Transverse colon (tissue), 4 donors: Measurements from ENCODE around the gene MORN3. TPM values are rescaled to one million over a fixed set of nuclear protein-coding genes. Genes with fewer than 3 reads are reported as not detected.
A peak's percentile ranks its signal among the peaks of the same experiment; 100 is the strongest.

Experiments
- DNase-seq: peaks from one replicate; pipeline ENCODE4 v3.0.0-alpha.2; 2019
- H3K27ac ChIP-seq, 4 donors: fragments of 200-600 bp; sonication (generic); 2 replicates each; pipeline ENCODE4 v1.5.1; 2016 to 2018; ENCODE audit warnings: inconsistent platforms in 4 of 4
- H3K27me3 ChIP-seq: fragments of 200-600 bp; sonication (generic); 2 replicates; pipeline ENCODE4 v1.5.1; 2017; ENCODE audit warnings: inconsistent platforms
- H3K36me3 ChIP-seq, 4 donors: fragments of 200-600 bp; sonication (generic); 2 replicates each; pipeline ENCODE4 v1.5.1; 2017 to 2019; ENCODE audit warnings: inconsistent platforms in 4 of 4
- H3K4me1 ChIP-seq, 4 donors: fragments of 200-600 bp; sonication (generic); 2 replicates each; pipeline ENCODE4 v1.5.1; 2017 to 2020; ENCODE audit warnings: inconsistent platforms in 4 of 4
- H3K4me3 ChIP-seq, 4 donors: fragments of 200-600 bp; sonication (generic); 1 replicate in 1 of 4; 2 replicates in 3 of 4; pipeline versions ENCODE4 v1.5.1 to v1.6.1; 2017 to 2019; ENCODE audit warnings: inconsistent platforms in 4 of 4
- H3K9me3 ChIP-seq, 2 donors: fragments of 200-600 bp; sonication (generic); 2 replicates each; pipeline ENCODE4 v1.5.1; 2017 to 2019; ENCODE audit warnings: inconsistent platforms in 2 of 2
- EP300 ChIP-seq: sonication (generic); formaldehyde crosslinking; IDR thresholded peaks from one replicate; pipeline ENCODE4 v1.6.1; 2017; ENCODE audit warnings: antibody characterized with exemption, low read depth
- POLR2A ChIP-seq: fragments of 450-650 bp; IDR thresholded peaks from one replicate; pipeline ENCODE4 v1.6.1; 2016; ENCODE audit warnings: antibody characterized with exemption, mild to moderate bottlenecking, moderate library complexity
- POLR2AphosphoS5 ChIP-seq, 3 donors: sonication (generic); formaldehyde crosslinking; IDR thresholded peaks; one replicate each; pipeline ENCODE4 v1.6.1; 2016; ENCODE audit warnings: antibody characterized with exemption in 3 of 3
- WGBS, 2 donors: methylation state at CpG; one replicate each; pipeline ENCODE4 v1.1.5; 2018; ENCODE audit warnings: low coverage in 1 of 2; 5-methylcytosine and 5-hydroxymethylcytosine counted together
- in situ Hi-C, 4 donors: fragments of 200-750 bp; cut with MboI; loops; one replicate each; pipeline versions ENCODE4 v1.15.0 to v1.15.1; 2017; ENCODE audit warnings: low sequenced_read_pairs in 3 of 4, low pct_ligation_motif_present in 1 of 4, low pct_unique_long_range_greater_than_20kb in 1 of 4
- intact Hi-C: fragments of 100-400 bp; cut with DNase I; formaldehyde crosslinking; loops from one replicate; pipeline ENCODE4 v1.15.1; 2023; ENCODE audit warnings: low total_unique reads
- total RNA-seq, 4 donors: library from RNA; depleted of rRNA; stranded (reverse); fragments of >200 nt; gene quantifications; one replicate each; pipeline ENCODE4 v1.1.0, GENCODE V29; 2016
- TF ChIP-seq, protein P1 (sequence below), 5 experiments: fragments of 200-600 bp in 3 of 5; fragments of 450-650 bp in 2 of 5; sonication (generic) in 3 of 5; IDR thresholded peaks; 1 replicate in 2 of 5; 2 replicates in 3 of 5; pipeline ENCODE4 v1.5.1; 2016 to 2017; ENCODE audit warnings: antibody characterized with exemption in 5 of 5, inconsistent platforms in 3 of 5, mild to moderate bottlenecking in 2 of 5, moderate library complexity in 1 of 5

The MORN3 gene
- total RNA-seq, 4 donors from 2014 or later, result 0.48 TPM; not detected in 3

DNA sequence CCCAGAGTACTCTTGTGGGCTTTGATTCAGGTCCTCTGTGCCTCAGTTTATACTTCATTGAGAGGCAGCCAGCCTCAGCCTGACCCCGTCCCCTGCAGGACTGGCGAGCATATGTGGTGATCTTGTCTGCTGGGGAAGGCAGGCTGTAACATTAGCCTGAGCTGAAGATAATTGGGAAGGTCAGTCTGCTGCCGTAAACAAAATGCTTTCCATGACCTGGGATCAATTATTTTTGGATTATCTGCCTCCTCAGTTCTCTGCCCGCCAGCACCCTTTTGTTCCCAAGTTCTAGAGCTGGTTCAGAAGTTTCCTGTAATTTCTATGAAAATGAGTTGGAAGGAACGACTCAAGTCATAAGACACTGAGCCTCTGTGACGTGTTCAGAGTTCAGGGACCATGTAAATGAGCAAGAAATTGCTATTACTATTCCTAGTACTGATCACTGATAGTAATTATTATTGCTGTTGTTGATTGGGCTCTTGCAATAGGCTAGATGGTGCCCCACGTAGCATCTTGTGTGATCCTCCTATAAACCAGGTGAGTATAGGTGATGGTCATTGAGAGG is 38.6 kb downstream of the MORN3 start:
- Histone ChIP-seq H3K4me3 (no peak overlapping the region), H3K9me3 (no peaks in the 10 kb centered on the region), H3K4me1 (peaks cover 6 to 56% (median 46%) of the 10 kb centered on the region in 4 donors), H3K36me3 (no peaks in the 10 kb centered on the region), H3K27me3 (no peaks in the 10 kb centered on the region), H3K27ac (peak overlapping the region in 1 of 4 donors; percentile 28)
- in situ Hi-C loops, result no loop called here
- no peak for DNase-seq
- 87% methylated on average over 4 to 7 of the region's 7 CpGs for WGBS, 2 donors
- no peak for TF ChIP-seq POLR2AphosphoS5 (IDR thresholded peaks at IDR 0.05)
- intact Hi-C loops, result no loop called here

DNA sequence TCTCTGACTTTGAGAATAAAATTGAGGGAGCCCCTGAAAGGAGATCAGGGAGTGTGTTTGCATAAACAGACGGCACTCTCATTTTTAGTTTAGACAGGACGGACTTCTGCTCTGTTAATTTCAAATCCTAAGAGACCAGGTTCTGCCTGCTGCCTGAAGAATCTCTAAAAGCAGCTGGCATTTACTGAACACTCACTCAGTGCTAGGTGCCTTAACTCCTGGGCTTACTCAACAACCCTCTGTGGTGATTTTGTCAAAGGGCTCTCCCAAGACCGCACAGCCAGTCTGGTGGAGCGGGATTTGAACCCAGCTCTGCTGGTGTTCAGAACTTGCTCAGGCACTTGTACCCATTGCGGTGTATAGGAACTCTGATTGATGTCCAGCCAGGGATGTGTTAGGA is 40.9 kb downstream of the MORN3 start:
- TF ChIP-seq EP300 (no peak), POLR2A (no peak), POLR2AphosphoS5 (IDR thresholded peaks at IDR 0.05) (no peak)
- TF ChIP-seq, protein P1, sequence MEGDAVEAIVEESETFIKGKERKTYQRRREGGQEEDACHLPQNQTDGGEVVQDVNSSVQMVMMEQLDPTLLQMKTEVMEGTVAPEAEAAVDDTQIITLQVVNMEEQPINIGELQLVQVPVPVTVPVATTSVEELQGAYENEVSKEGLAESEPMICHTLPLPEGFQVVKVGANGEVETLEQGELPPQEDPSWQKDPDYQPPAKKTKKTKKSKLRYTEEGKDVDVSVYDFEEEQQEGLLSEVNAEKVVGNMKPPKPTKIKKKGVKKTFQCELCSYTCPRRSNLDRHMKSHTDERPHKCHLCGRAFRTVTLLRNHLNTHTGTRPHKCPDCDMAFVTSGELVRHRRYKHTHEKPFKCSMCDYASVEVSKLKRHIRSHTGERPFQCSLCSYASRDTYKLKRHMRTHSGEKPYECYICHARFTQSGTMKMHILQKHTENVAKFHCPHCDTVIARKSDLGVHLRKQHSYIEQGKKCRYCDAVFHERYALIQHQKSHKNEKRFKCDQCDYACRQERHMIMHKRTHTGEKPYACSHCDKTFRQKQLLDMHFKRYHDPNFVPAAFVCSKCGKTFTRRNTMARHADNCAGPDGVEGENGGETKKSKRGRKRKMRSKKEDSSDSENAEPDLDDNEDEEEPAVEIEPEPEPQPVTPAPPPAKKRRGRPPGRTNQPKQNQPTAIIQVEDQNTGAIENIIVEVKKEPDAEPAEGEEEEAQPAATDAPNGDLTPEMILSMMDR (IDR thresholded peaks at IDR 0.05), result no peak

DNA sequence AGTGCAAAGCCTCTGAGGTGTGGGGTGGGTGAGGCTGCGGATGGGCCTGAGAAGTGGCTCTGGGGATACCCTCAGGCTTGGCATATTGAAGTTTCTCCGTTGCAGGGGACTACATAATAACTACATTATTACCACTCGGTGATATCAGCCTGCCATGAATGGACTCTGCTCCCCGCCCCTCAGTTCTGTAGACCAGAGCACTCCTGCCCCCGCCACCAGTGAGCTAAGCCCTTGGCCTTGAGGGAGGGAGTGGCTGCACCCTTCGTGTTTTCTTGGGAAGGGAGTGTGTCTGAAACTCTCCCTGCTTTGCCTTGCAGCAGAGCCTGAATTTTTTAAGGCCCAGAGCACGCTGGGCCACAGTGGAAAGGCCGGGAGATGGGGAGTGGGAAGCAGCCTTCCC is 41.4 kb downstream of the MORN3 start:
- in situ Hi-C loops (loop anchor here in 1 of 4 donors (10.0 kb wide), 1 partner anchor 53 kb away; no protein-coding TSS in a partner anchor), intact Hi-C loops (no loop called here)
- peak overlapping the region in 3 of 4 donors; percentile 58 to 80 (median 67) for H3K4me3 ChIP-seq
- H3K27ac ChIP-seq, result peak overlapping the region; percentile 94 to 99 (median 96)
- peak; percentile 55 for DNase-seq
- WGBS, 2 donors, result 27% methylated on average over 7 of the region's 8 CpGs; no CpG with 5 or more reads in 1 of the 2 donors
- no peaks in the 10 kb centered on the region for H3K9me3 ChIP-seq
- H3K4me1 ChIP-seq, result peaks cover 6 to 65% (median 49%) of the 10 kb centered on the region in 4 donors
- TF ChIP-seq EP300, result no peak
- no peak for TF ChIP-seq POLR2A
- TF ChIP-seq, protein P1 (IDR thresholded peaks at IDR 0.05), result no peak
- TF ChIP-seq POLR2AphosphoS5 (IDR thresholded peaks at IDR 0.05), result no peak
- no peaks in the 10 kb centered on the region for H3K36me3 ChIP-seq
- no peaks in the 10 kb centered on the region for H3K27me3 ChIP-seq

More for the DNA sequence above, 40.9 kb downstream of the MORN3 start:
- intact Hi-C loops (no loop called here), in situ Hi-C loops (loop anchor here in 1 of 4 donors (10.0 kb wide), 1 partner anchor 54 kb away; no protein-coding TSS in a partner anchor)
- H3K36me3 ChIP-seq, result no peaks in the 10 kb centered on the region
- peak overlapping the region; percentile 94 to 99 (median 96) for H3K27ac ChIP-seq
- no peaks in the 10 kb centered on the region for H3K27me3 ChIP-seq
- no peaks in the 10 kb centered on the region for H3K9me3 ChIP-seq
- H3K4me1 ChIP-seq, result peaks cover 6 to 70% (median 52%) of the 10 kb centered on the region in 4 donors
- DNase-seq, result no peak
- H3K4me3 ChIP-seq, result peak overlapping the region in 1 of 4 donors; percentile 80
- 71% methylated on average over 3 to 5 of the region's 5 CpGs for WGBS, 2 donors

DNA sequence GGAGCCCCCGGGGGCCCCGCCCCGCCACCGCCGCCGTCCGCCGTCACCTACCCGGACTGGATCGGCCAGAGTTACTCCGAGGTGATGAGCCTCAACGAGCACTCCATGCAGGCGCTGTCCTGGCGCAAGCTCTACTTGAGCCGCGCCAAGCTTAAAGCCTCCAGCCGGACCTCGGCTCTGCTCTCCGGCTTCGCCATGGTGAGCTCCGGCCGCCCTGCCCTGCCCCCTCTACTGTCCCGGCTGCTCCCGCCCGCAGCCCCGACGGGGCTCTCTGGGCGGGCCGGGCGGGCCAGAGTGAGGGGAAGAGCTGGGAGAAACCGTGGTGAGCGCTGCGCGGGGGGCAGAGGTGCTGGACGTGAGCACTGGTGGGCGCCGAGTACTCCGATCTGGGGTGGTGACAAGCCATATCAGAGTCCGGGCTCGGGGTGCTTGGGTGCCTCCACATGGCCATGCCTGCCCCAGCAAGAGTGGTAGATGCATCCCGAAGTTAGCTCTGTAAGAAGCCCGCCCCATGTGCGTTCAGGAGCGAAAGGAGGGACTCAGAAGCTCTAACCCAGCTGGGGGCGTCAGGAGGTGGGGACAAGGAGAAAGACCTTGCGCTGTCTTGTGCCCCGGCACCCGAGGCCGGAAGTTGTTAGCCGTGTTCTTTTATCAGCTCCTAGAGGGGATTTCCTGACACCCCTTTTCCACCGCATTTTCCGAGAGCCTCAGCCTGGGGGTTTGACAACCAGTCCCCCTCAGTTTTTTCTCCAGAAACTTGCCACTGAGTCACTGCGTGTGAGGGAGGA is 42.4 kb downstream of the MORN3 start:
- no peaks in the 10 kb centered on the region for H3K36me3 ChIP-seq
- H3K4me3 ChIP-seq, result peak overlapping the region; percentile 58 to 80 (median 71)
- TF ChIP-seq POLR2A, result no peak
- TF ChIP-seq, protein P1 (IDR thresholded peaks at IDR 0.05), result peak in 2 of 5 experiments; percentile 7 to 24
- H3K27me3 ChIP-seq, result no peaks in the 10 kb centered on the region
- H3K9me3 ChIP-seq, result no peaks in the 10 kb centered on the region
- peak; percentile 63 for DNase-seq
- H3K4me1 ChIP-seq, result peaks cover 6 to 55% (median 40%) of the 10 kb centered on the region in 4 donors
- 4% methylated on average over 34 of the region's 53 CpGs; no CpG with 5 or more reads in 1 of the 2 donors for WGBS, 2 donors
- in situ Hi-C loops (loop anchor here in 1 of 4 donors (10.0 kb wide), 1 partner anchor 52 kb away; no protein-coding TSS in a partner anchor), intact Hi-C loops (no loop called here)
- H3K27ac ChIP-seq, result peak overlapping the region; percentile 94 to 99 (median 96)
